Pancreas (tissue), 10 donors: Measurements from ENCODE around the gene MICOS13. TPM values are rescaled to one million over a fixed set of nuclear protein-coding genes. Genes with fewer than 3 reads are reported as not detected.
A peak's percentile ranks its signal among the peaks of the same experiment; 100 is the strongest.
"Not testable (repeated sequence)": the region's sequence is repeated elsewhere in the genome, so short reads cannot be mapped to it uniquely, and the experiment has no call there.

Source experiments
- ATAC-seq, 4 donors: fragments of 200-7000 bp; cut with Tn5 transposase; one replicate each; pipeline versions ENCODE4 v1.8.0 to v1.9.1; 2020; ENCODE audit warnings: mild to moderate bottlenecking in 4 of 4, moderate library complexity in 4 of 4
- DNase-seq, 6 donors: peaks; one replicate each; pipeline ENCODE4 v3.0.0-alpha.2; 2020
- FAIRE-seq: peaks from 2 replicates; lab custom pipeline; 2012; peaks lifted over from hg19 to GRCh38; lab: Jason Lieb, UNC
- H3K27ac ChIP-seq, 4 donors: fragments of 200-600 bp; sonication (generic); 1 replicate in 3 of 4; 2 replicates in 1 of 4; pipeline versions ENCODE4 v1.5.0 to v1.8.0; 2020
- H3K27me3 ChIP-seq, 4 donors: fragments of 200-600 bp; one replicate each; pipeline ENCODE4 v1.8.0; 2021
- H3K36me3 ChIP-seq, 3 donors: fragments of 200-600 bp; sonication (generic) in 1 of 3; one replicate each; pipeline versions ENCODE4 v1.5.0 to v1.8.0; 2020 to 2021
- H3K4me1 ChIP-seq, 3 donors: fragments of 200-600 bp; one replicate each; pipeline ENCODE4 v1.8.0; 2021
- H3K4me3 ChIP-seq, 4 donors: fragments of 200-600 bp; sonication (generic) in 2 of 4; one replicate each; pipeline versions ENCODE4 v1.5.0 to v1.8.0; 2020 to 2021
- H3K9me3 ChIP-seq, 4 donors: fragments of 200-600 bp; one replicate each; pipeline ENCODE4 v1.8.0; 2021
- CTCF ChIP-seq, 4 donors: fragments of 200-600 bp; sonication (generic) in 3 of 4; IDR thresholded peaks; one replicate each; pipeline versions ENCODE4 v1.5.0 to v1.8.0; 2021; ENCODE audit warnings: antibody characterized with exemption in 4 of 4
- WGBS, 2 donors: extraction: QIAGEN DNeasy Blood & Tissue Kit; methylation state at CpG; one replicate each; pipeline ENCODE4 v1.1.7; 2013; 5-methylcytosine and 5-hydroxymethylcytosine counted together
- intact Hi-C, 3 donors: fragments of 100-400 bp; cut with DNase I; formaldehyde crosslinking; loops; one replicate each; pipeline versions ENCODE4 v1.11.1 to v1.14.2; 2022
- polyA plus RNA-seq, 2 donors: library from polyadenylated mRNA; stranded (reverse); fragments of 200-250 nt; gene quantifications; one replicate each; pipeline ENCODE4 v1.2.3, GENCODE V29; 2013
- total RNA-seq, 6 donors: library from RNA; stranded (reverse); fragmentation: NEBNext Ultra II Directional in 4 of 6; extraction: Animal tissue kit (Norgen Biotek cat#: 25700) in 4 of 6; gene quantifications; one replicate each; pipeline versions ENCODE4 v1.2.1 to v1.2.4, GENCODE V29; 2021 to 2023
- donor health status: healthy with polysubstance abuse.
- donor health status: DM: no; HTN: no; CAD: no; lungs with moderate emphysema.
- donor health status: DM: no; HTN: no; CAD: no.
- donor health status: control.
- donor health status: control.
- donor health status: Bipolar disorder and iron deficiency.
- donor health status: DM: yes; HTN: yes; CAD: no.
- donor health status: DM: no; HTN: no; CAD: no.
- donor health status: DM: no; HTN: no; CAD: no.
- donor health status: DM: yes; HTN: yes; CAD: no.

The MICOS13 gene
- total and polyA plus RNA-seq, 8 donors = 14.0 to 77.5 (median 24.7) TPM

- intact Hi-C loops = no loop called here
- DNase-seq (no peak), FAIRE-seq (no peak), ATAC-seq (no peak)
- Histone ChIP-seq H3K36me3 (peaks cover 0 to 63% (median 20%) of the 10 kb centered on the region in 3 donors), H3K4me1 (no peaks in the 10 kb centered on the region), H3K27me3 (no peaks in the 10 kb centered on the region), H3K27ac (no peak overlapping the region), H3K4me3 (no peak overlapping the region), H3K9me3 (no peaks in the 10 kb centered on the region)
- no peak for TF ChIP-seq CTCF (IDR thresholded peaks at IDR 0.05)
- WGBS, 2 donors = 95 to 96% methylated on average over 35 of the region's 35 CpGs
Measured at GRCh38 chr19:5706876-5707573, 26.7 kb upstream of the MICOS13 start.

GRCh38 chr19:5705552-5705951, 25.2 kb upstream of the MICOS13 start:
- no peak overlapping the region for H3K27ac ChIP-seq
- H3K9me3 ChIP-seq = no peaks in the 10 kb centered on the region
- H3K4me1 ChIP-seq = no peaks in the 10 kb centered on the region
- no peaks in the 10 kb centered on the region for H3K27me3 ChIP-seq
- peak in 1 of 6 donors; percentile 77 for DNase-seq
- intact Hi-C loops = no loop called here
- 80 to 84% methylated on average over 16 of the region's 16 CpGs for WGBS, 2 donors
- no peak for FAIRE-seq
- no peak overlapping the region for H3K4me3 ChIP-seq
- H3K36me3 ChIP-seq = peaks cover 0 to 52% (median 20%) of the 10 kb centered on the region in 3 donors
- TF ChIP-seq CTCF (IDR thresholded peaks at IDR 0.05) = no peak
- peak in 1 of 4 donors; percentile 34 for ATAC-seq

- DNase-seq (peak in 2 of 6 donors; percentile 16 to 66), ATAC-seq (no peak), FAIRE-seq (no peak)
- Histone ChIP-seq H3K27me3 (no peaks in the 10 kb centered on the region), H3K27ac (no peak overlapping the region), H3K36me3 (peaks cover 0 to 62% (median 19%) of the 10 kb centered on the region in 3 donors), H3K9me3 (no peaks in the 10 kb centered on the region), H3K4me1 (no peaks in the 10 kb centered on the region), H3K4me3 (no peak overlapping the region)
- no peak for TF ChIP-seq CTCF (IDR thresholded peaks at IDR 0.05)
- WGBS, 2 donors = 95% methylated on average over 40 of the region's 40 CpGs
- intact Hi-C loops = no loop called here
Measured at GRCh38 chr19:5703819-5704818, 23.8 kb upstream of the MICOS13 start.

- DNase-seq, H3K4me1 ChIP-seq, intact Hi-C loops, H3K27me3 ChIP-seq, H3K27ac ChIP-seq, H3K4me3 ChIP-seq, H3K9me3 ChIP-seq, ATAC-seq, FAIRE-seq: not testable (repeated sequence)
- peaks cover 0 to 57% (median 25%) of the 10 kb centered on the region in 3 donors for H3K36me3 ChIP-seq
- WGBS, 2 donors = 81 to 97% methylated on average over 9 to 16 of the region's 28 CpGs
Measured at GRCh38 chr19:5702053-5702410, 21.7 kb upstream of the MICOS13 start.

GRCh38 chr19:5700455-5701092, 20.3 kb upstream of the MICOS13 start:
- no peak for ATAC-seq

More at GRCh38 chr19:5700455-5701092, 20.3 kb upstream of the MICOS13 start:
- H3K4me1 ChIP-seq = no peaks in the 10 kb centered on the region
- H3K27ac ChIP-seq = no peak overlapping the region
- H3K9me3 ChIP-seq = no peaks in the 10 kb centered on the region
- DNase-seq = no peak
- no peaks in the 10 kb centered on the region for H3K27me3 ChIP-seq
- TF ChIP-seq CTCF (IDR thresholded peaks at IDR 0.05) = no peak
- no peak for FAIRE-seq
- no peak overlapping the region for H3K4me3 ChIP-seq
- WGBS, 2 donors = 96 to 99% methylated on average over 22 of the region's 22 CpGs
- intact Hi-C loops = no loop called here
- peaks cover 0 to 60% (median 31%) of the 10 kb centered on the region in 3 donors for H3K36me3 ChIP-seq
